SK-N-MC (cell line): Measurements from ENCODE around the gene SPATA45.
"Not testable (repeated sequence)": the region's sequence is repeated elsewhere in the genome, so short reads cannot be mapped to it uniquely, and the experiment has no call there.

Experiments used
- DNase-seq: peaks from one replicate; pipeline ENCODE4 v3.0.0-alpha.2; 2011; ENCODE audit warnings: low read depth, low spot score
- H3K27ac ChIP-seq: fragments of 200-600 bp; sonication (generic); 2 replicates; pipeline ENCODE4 v1.5.1; 2016; ENCODE audit warnings: mixed run types
- H3K36me3 ChIP-seq: fragments of 200-600 bp; sonication (generic); 2 replicates; pipeline ENCODE4 v1.6.1; 2017; ENCODE audit warnings: antibody characterized with exemption, low read length, mixed read lengths; ENCODE audit not compliant: insufficient read depth
- H3K4me3 ChIP-seq: fragments of 200-600 bp; sonication (generic); 2 replicates; pipeline ENCODE4 v1.5.1; 2016
- H3K9ac ChIP-seq: fragments of 200-600 bp; sonication (generic); 2 replicates; pipeline ENCODE4 v1.8.0; 2017; ENCODE audit warnings: mixed run types, mixed read lengths; ENCODE audit not compliant: insufficient read length
- H3K9me3 ChIP-seq: fragments of 200-600 bp; sonication (generic); 2 replicates; pipeline ENCODE4 v1.6.1; 2017; ENCODE audit warnings: low read depth, mild to moderate bottlenecking, antibody characterized with exemption, low read length, moderate library complexity, mixed read lengths
- EZH2 ChIP-seq: fragments of 200-600 bp; sonication (generic); IDR thresholded peaks from one replicate; pipeline ENCODE4 v1.6.1; 2017; ENCODE audit warnings: antibody characterized with exemption
- FOXP2 ChIP-seq: optimal IDR thresholded peaks from 2 replicates; pipeline ENCODE3; 2011; ENCODE audit warnings: mild to moderate bottlenecking, moderate library complexity; ENCODE audit not compliant: insufficient read depth; ENCODE audit errors: extremely low read length, control extremely low read depth
- POLR2AphosphoS5 ChIP-seq: IDR thresholded peaks from 2 replicates; pipeline ENCODE4 v1.6.1; 2012; ENCODE audit warnings: mild to moderate bottlenecking, low read depth, low read length, borderline replicate concordance

The SPATA45 gene

GRCh38 chr1:212838145-212838544 lies 9.3 kb downstream of the SPATA45 start:
- no peak overlapping the region for H3K9ac ChIP-seq
- TF ChIP-seq POLR2AphosphoS5 (no peak), EZH2 (no peak), FOXP2 (no peak)
- H3K9me3 ChIP-seq: no peaks in the 10 kb centered on the region
- H3K27ac ChIP-seq: no peak overlapping the region
- DNase-seq: no peak
- no peak overlapping the region for H3K4me3 ChIP-seq
- H3K36me3 ChIP-seq: no peaks in the 10 kb centered on the region

DNA sequence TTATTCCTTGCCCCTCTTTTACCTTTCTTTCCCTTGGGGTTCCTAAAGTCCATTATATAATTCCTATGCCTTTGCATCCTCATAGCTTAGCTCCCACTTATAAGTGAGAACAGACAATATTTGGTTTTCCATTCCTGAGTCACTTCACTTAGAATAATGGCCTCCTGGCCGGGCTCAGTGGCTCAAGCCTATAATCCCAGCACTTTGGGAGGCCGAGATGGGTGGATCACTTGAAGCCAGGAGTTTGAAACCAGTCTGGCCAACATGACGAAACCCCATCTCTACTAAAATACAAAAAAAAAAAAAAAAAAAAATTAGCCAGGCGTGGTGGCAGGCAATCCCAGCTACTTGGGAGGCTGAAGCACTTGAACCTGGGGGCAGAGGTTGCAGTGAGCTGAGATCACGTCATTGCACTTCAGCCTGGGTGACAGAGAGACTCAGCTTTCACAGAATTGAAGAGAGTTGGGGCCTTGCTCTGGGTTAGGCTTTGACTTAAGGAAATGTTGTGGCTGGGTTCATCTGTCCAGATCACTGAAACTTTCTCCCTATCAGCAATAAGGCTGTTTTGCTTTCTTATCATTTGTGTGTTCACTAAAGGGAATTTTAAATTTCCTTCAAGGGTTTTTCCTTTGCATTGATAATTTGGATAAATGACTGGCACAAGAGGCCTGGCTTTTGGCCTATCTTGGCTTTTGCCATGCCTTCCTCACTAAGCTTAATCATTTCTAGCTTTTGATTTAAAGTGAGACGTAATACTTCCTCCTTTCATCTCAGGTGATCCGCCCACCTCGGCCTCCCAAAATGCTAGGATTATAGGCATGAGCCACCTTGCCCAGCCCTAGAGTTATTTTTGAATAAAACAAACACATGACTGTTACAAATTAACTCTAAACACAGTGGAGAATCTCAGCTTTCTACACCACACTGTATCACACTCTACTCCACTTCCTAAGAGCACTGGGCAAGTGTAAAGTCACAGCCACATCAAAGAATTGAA lies 13.9 kb downstream of the SPATA45 start:
- DNase-seq, H3K27ac ChIP-seq, H3K9ac ChIP-seq, H3K36me3 ChIP-seq, H3K9me3 ChIP-seq, H3K4me3 ChIP-seq: not testable (repeated sequence)

GRCh38 chr1:212828395-212828794 lies 19.1 kb downstream of the SPATA45 start:
- Histone ChIP-seq H3K36me3 (no peaks in the 10 kb centered on the region), H3K4me3 (no peak overlapping the region), H3K9me3 (peaks cover 8% of the 10 kb centered on the region; the same call in 1 of the 2 replicates), H3K27ac (no peak overlapping the region), H3K9ac (no peak overlapping the region)
- no peak for DNase-seq
- TF ChIP-seq POLR2AphosphoS5 (no peak), FOXP2 (no peak), EZH2 (no peak)

GRCh38 chr1:212827831-212828278 lies 19.6 kb downstream of the SPATA45 start:
- Histone ChIP-seq H3K36me3 (no peaks in the 10 kb centered on the region), H3K27ac (no peak overlapping the region), H3K9ac (no peak overlapping the region), H3K9me3 (peaks cover 8% of the 10 kb centered on the region; the same call in 1 of the 2 replicates), H3K4me3 (no peak overlapping the region)
- TF ChIP-seq POLR2AphosphoS5 (no peak), EZH2 (no peak), FOXP2 (no peak)
- no peak for DNase-seq

GRCh38 chr1:212827171-212827776 lies 20.2 kb downstream of the SPATA45 start:
- Histone ChIP-seq H3K9ac (no peak overlapping the region), H3K27ac (no peak overlapping the region), H3K36me3 (no peaks in the 10 kb centered on the region), H3K4me3 (no peak overlapping the region), H3K9me3 (peaks cover 8% of the 10 kb centered on the region; the same call in 1 of the 2 replicates)
- DNase-seq: no peak
- no peak for TF ChIP-seq POLR2AphosphoS5

DNA sequence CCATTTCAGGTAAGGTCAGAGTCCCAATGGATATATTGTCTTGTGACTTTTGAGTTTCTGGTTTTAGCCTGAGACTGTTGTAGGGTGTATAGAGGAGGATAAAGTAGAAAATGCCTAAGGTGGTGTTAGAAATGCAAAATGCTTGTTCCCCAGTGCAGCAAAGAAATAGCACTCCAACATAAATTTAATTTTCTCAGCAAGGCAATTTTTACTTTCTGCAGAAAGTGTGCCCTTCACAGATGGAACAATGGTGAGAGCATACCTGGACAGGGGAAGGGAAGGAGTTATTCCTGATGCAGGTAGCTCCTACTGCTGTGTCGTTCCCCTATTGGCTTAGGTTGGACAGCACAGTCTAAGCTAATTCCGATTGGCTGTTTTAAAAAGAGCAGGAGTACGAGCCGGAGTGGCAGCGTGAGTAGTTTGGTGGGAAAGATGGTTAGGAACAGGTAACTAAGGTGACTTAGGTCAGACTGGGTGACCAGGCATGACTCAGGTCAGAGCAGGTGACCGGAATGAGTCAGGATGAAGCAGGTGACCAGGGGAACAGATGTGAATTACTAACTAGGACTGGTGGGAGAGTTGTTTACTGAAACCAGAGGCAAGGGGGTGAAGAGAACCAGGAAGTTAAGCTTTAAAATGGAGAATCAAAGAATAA lies 21.5 kb downstream of the SPATA45 start:
- H3K36me3 ChIP-seq: no peaks in the 10 kb centered on the region
- no peak for DNase-seq
- no peak for TF ChIP-seq FOXP2
- TF ChIP-seq POLR2AphosphoS5: no peak
- no peak for TF ChIP-seq EZH2
- no peak overlapping the region for H3K9ac ChIP-seq
- no peak overlapping the region for H3K4me3 ChIP-seq
- H3K9me3 ChIP-seq: peaks cover 8% of the 10 kb centered on the region; the same call in 1 of the 2 replicates
- H3K27ac ChIP-seq: no peak overlapping the region

DNA sequence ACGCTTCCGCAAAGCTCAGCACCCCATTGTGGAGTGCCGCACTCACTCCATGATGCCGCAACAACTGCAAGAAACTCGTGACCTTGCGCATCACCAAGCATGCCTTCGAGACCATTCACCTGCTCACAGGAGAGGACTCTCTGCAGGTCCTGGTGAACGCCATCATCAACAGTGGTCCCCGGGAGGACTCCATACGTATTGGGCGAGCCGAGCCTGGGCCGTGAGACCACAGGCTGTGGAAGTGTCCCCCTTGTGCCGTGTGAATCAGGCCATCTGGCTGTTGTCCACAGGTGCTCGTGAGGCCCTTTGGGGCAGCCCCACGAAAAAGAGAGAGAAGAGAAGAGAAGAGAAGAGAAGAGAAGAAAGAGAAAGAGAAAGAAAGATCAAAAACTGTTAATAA lies 23.2 kb downstream of the SPATA45 start:
- TF ChIP-seq EZH2 (no peak), POLR2AphosphoS5 (no peak), FOXP2 (no peak)
- H3K9me3 ChIP-seq: peaks cover 8% of the 10 kb centered on the region; the same call in 1 of the 2 replicates
- H3K36me3 ChIP-seq: no peaks in the 10 kb centered on the region
- H3K4me3 ChIP-seq: no peak overlapping the region
- H3K27ac ChIP-seq: no peak overlapping the region
- no peak overlapping the region for H3K9ac ChIP-seq
- DNase-seq: no peak

DNA sequence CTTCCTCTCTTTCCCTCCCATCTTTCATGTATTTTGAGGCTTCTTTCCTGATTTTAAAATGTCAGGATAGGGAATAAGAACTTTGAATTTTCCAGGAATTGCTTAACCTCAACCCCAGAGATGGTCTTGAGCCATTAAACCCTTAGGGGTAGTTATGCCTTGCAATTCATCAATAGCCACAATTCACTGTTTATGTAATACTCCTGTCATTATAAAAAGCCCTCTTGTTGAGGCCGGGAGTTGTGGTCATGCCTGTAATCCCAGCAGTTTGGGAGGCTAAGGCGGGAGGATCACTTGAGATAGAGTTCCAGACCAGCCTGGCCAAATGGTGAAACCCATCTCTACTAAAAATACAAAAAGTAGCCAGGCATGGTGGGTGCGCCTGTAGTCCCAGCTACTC lies 24.5 kb downstream of the SPATA45 start:
- H3K36me3 ChIP-seq: no peaks in the 10 kb centered on the region
- TF ChIP-seq POLR2AphosphoS5 (no peak), FOXP2 (no peak), EZH2 (no peak)
- no peak overlapping the region for H3K27ac ChIP-seq
- no peak for DNase-seq
- H3K9me3 ChIP-seq: peaks cover 8% of the 10 kb centered on the region; the same call in 1 of the 2 replicates
- H3K4me3 ChIP-seq: no peak overlapping the region
- H3K9ac ChIP-seq: no peak overlapping the region
